GM20000 (cell line): Measurements from ENCODE around the gene SATB2.

ENCODE experiments used
- DNase-seq: peaks from one replicate; pipeline ENCODE4 v3.0.0; 2012; ENCODE audit warnings: low spot score
- TF ChIP-seq, protein P1 (sequence below): IDR thresholded peaks from 2 replicates; pipeline ENCODE4 v1.5.1; 2012; ENCODE audit warnings: mild to moderate bottlenecking, control low read depth; ENCODE audit errors: extremely low read depth, missing control alignments

The SATB2 gene

DNA sequence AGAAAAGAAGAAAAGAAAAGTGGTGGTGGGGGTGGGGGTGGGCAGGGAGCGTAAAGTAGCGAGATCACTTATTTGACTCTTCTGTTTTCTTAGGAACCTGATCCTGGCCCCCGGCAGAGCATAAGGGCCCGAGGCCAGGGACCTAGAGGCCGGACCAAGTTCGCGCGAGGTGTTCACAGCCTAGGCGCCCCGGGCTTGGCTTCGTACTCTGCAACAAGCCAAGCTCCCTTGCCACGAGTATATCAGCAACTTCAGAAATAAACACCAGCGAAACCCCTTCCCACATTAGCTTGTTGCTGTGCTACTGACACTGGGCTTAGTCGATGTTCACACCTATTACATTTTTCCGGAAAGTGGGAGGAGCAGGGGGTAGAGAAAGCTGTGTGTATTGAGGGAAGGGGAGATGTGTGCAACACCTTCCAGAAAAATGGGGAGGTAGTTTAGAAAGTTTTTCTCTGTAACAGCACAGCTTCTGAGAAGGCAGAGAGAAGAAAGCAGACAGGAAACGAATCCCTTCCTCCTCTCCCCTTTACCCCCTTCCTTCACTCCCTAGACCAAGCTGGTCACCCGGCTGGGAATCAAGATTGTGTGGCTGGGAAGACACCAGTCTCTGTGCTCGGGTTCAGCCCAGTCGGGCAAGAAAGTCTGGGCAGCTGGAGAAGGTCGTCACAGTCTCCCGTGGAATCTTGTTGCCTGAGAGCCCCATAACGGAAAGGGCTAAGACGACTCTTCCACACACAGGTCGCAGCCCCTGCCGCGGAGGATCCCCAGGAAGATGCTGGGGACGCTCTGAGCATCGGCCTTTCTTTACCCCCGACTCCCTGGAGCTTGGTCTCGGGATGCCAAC is 12.0 kb upstream of the SATB2 start:
- TF ChIP-seq, protein P1, sequence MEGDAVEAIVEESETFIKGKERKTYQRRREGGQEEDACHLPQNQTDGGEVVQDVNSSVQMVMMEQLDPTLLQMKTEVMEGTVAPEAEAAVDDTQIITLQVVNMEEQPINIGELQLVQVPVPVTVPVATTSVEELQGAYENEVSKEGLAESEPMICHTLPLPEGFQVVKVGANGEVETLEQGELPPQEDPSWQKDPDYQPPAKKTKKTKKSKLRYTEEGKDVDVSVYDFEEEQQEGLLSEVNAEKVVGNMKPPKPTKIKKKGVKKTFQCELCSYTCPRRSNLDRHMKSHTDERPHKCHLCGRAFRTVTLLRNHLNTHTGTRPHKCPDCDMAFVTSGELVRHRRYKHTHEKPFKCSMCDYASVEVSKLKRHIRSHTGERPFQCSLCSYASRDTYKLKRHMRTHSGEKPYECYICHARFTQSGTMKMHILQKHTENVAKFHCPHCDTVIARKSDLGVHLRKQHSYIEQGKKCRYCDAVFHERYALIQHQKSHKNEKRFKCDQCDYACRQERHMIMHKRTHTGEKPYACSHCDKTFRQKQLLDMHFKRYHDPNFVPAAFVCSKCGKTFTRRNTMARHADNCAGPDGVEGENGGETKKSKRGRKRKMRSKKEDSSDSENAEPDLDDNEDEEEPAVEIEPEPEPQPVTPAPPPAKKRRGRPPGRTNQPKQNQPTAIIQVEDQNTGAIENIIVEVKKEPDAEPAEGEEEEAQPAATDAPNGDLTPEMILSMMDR, result no peak
- no peak for DNase-seq

DNA sequence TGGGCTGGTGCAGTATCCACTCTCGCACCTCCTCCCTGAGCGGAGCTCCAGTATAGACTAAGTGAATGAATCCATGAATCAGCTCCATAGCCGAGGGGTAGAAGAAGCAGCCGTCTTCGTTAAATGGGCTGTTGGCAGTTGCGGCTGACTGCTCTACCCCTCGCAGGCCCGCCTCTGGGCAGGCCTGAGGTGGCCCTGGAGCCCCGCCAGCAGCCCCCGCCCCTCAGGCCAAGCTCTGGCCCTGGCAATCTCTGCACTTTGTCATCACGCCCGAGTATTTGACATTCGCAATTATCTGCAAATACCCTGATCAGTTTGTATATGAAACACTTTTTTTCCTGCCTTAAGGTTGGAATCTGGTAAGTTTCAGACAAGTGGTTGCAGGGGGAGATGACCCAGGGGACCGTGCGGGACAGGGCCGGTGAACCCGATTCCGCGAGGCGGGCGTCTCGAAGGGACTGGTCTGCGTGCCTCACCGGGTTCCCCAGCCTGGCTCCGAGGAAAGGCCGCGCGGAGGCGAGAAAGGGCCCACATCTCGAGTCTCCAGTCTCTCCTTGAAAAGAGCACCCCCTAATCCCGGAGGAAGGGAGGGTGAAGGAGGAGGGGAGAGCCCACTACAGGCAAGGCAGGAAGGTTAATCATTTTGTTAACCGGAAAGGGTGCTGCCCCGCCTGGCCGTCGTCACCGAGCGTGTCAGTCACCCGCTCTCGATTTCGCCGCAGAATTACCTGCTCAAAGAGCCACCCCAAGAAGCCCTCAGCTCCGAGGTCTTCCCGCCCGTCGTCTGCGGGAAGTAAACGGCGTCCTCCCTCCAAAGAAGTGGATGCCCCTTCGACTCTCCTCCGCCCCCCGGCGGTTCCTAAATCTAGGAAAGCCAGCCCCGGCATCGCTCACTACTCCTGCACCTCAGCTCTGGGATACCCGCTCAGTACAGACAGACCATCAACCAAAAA is 11.1 kb upstream of the SATB2 start:
- TF ChIP-seq, protein P1, result no peak
- DNase-seq, result no peak

DNA sequence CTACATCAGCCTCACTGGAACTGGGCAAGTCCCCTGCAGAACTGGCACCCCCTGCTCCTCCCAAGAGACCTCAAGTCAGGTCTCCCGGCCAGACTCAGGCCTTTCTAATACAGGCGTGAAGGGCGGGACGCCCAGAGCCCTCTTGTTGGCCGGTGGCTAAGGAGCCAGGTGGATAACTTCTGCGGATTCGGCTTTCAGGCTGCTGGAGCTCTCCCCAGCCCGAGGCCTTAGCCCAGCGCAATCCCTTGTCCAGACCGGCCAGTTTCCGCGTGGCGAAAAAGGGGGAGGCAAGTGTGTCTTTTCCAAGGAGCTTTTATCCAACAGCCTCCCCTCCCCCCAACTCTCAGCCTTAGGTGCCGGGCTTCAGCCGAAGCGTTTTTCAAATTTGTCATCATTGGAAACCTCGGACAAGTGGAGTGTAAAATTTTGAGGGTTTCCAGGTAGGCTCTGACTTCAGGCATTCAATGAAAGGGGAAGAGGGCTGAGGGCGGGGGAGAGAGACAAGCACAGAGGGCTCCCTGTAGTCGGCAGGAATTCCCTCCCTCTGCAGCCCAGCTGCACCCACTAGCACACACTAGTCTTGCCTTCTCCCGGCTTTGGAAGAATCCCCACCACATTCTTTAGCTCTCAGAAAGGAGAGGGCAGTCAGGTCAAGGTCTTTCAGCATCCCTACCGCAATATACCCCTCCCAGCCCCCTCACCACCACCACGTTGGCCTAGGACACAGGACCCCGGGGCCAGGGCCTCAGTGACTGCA is 9.5 kb upstream of the SATB2 start:
- TF ChIP-seq, protein P1, result no peak
- no peak for DNase-seq

DNA sequence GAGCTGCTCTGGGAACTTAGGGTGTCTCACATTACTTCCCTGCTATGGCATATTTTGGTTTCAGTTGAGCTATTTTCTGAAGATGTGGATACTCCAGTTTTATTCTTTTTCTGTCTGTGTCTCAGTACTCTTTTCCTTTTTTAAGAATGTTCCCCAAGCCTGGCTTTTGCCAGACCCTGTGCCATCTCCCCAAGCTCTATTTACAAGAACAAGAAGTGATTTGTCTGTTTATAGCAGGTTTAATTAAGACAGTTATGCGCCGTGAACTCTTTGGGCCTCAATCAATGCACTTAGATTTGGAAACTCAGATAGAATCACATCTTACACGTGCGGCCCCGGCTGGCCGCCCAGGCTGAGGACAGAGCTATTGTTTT is 8.9 kb upstream of the SATB2 start:
- no peak for DNase-seq
- TF ChIP-seq, protein P1, result no peak

DNA sequence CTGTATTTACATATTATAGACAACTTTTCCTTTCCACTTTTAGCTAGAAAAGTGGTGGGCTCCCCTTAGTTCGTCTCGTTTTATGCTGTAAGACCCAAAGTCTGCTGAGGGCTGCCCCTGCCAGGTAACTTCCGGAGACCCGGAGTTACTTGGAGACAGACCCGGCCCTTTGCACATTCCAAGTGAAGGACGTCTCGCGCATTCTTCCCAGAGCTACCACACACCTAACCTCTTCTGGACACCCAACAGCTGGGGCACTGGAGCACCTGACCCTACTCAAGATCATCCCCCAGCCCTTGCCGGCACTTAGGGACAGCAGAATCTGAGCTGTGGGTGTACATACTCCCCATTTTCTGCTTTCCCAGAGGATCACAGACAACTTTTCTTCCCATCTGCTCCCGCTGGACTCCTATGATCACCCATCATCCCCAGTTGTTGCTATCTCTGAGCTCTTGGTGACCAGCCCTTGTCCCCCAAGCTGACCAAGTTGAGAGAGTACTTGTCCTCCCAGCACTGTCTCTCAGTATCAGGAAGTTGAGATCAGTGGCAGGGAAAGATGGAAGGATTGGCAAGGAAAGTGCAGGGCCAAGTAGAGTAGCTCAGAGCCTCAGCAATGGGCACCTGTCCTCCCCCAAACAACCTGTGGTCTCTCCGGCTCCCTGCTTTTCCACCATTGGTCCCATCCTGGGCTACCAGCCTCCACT is 8.4 kb upstream of the SATB2 start:
- TF ChIP-seq, protein P1, result no peak
- no peak for DNase-seq

DNA sequence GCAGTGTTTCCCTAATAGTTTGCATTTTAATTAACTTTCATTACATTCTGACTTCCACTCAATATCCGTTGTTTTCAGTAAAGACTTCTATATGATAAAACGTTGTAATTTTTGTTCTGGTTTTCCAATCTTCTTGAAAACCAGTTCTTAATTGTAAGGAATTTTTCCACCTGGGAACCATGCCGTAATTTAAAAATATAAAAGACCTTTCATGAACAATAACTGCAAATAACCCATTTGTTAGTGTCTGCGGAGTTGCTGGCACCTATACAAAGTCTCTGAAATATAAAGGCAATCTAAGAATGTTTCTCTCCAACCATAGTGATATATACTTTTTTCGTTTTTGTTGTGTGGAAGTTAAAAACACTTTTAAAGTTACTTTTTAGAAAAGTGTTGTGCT is 7.7 kb upstream of the SATB2 start:
- no peak for DNase-seq

More for the DNA sequence above, 7.7 kb upstream of the SATB2 start:
- TF ChIP-seq, protein P1, result no peak
